ENCODE data around the gene NCF4.

Gene NCF4

GRCh38 chr22:36923131-36923788, 62.5 kb downstream of the NCF4 start:
- peaks cover 5% of the 10 kb centered on the region for H3K4me1 ChIP-seq (ENCODE audit: control insufficient read depth, insufficient read depth, low read length)
- H3K27me3 ChIP-seq (ENCODE audit: control insufficient read depth in 1 of 2, insufficient read depth in 2 of 2, low read length in 2 of 2), result peaks cover 13 to 20% of the 10 kb centered on the region in 2 donors
- H3K9ac ChIP-seq (ENCODE audit: low read length in 2 of 2), result no peak overlapping the region
- no peak overlapping the region for H3K4me3 ChIP-seq (ENCODE audit: low read length in 2 of 2)
- H3K9me3 ChIP-seq (ENCODE audit: control insufficient read depth in 2 of 2, low read length in 2 of 2), result peaks cover 0 to 4% of the 10 kb centered on the region in 2 donors
- H3K36me3 ChIP-seq (ENCODE audit: control insufficient read depth in 2 of 2, insufficient read depth in 2 of 2, low read length in 2 of 2), result no peaks in the 10 kb centered on the region
- no peak overlapping the region for H3K27ac ChIP-seq (ENCODE audit: low read length)

GRCh38 chr22:36924151-36924698, 63.4 kb downstream of the NCF4 start:
- H3K27me3 ChIP-seq (ENCODE audit: control insufficient read depth in 1 of 2, insufficient read depth in 2 of 2, low read length in 2 of 2), result peaks cover 13 to 20% of the 10 kb centered on the region in 2 donors
- H3K36me3 ChIP-seq (ENCODE audit: control insufficient read depth in 2 of 2, insufficient read depth in 2 of 2, low read length in 2 of 2), result no peaks in the 10 kb centered on the region
- no peaks in the 10 kb centered on the region for H3K9me3 ChIP-seq (ENCODE audit: control insufficient read depth in 2 of 2, low read length in 2 of 2)
- H3K9ac ChIP-seq (ENCODE audit: low read length in 2 of 2), result no peak overlapping the region
- no peak overlapping the region for H3K27ac ChIP-seq (ENCODE audit: low read length)
- H3K4me1 ChIP-seq (ENCODE audit: control insufficient read depth, insufficient read depth, low read length), result peaks cover 5% of the 10 kb centered on the region
- H3K4me3 ChIP-seq (ENCODE audit: low read length in 2 of 2), result no peak overlapping the region

GRCh38 chr22:36925388-36926290, 64.8 kb downstream of the NCF4 start:
- Histone ChIP-seq H3K4me3 (ENCODE audit: low read length in 2 of 2) (no peak overlapping the region), H3K27ac (ENCODE audit: low read length) (no peak overlapping the region), H3K9me3 (ENCODE audit: control insufficient read depth in 2 of 2, low read length in 2 of 2) (no peaks in the 10 kb centered on the region), H3K4me1 (ENCODE audit: control insufficient read depth, insufficient read depth, low read length) (peaks cover 5% of the 10 kb centered on the region), H3K9ac (ENCODE audit: low read length in 2 of 2) (no peak overlapping the region), H3K36me3 (ENCODE audit: control insufficient read depth in 2 of 2, insufficient read depth in 2 of 2, low read length in 2 of 2) (no peaks in the 10 kb centered on the region), H3K27me3 (ENCODE audit: control insufficient read depth in 1 of 2, insufficient read depth in 2 of 2, low read length in 2 of 2) (peaks cover 13 to 20% of the 10 kb centered on the region in 2 donors)

GRCh38 chr22:36926309-36926708, 65.5 kb downstream of the NCF4 start:
- Histone ChIP-seq H3K36me3 (ENCODE audit: control insufficient read depth in 2 of 2, insufficient read depth in 2 of 2, low read length in 2 of 2) (no peaks in the 10 kb centered on the region), H3K4me3 (ENCODE audit: low read length in 2 of 2) (no peak overlapping the region), H3K27ac (ENCODE audit: low read length) (no peak overlapping the region), H3K9me3 (ENCODE audit: control insufficient read depth in 2 of 2, low read length in 2 of 2) (no peaks in the 10 kb centered on the region), H3K4me1 (ENCODE audit: control insufficient read depth, insufficient read depth, low read length) (peaks cover 5% of the 10 kb centered on the region), H3K27me3 (ENCODE audit: control insufficient read depth in 1 of 2, insufficient read depth in 2 of 2, low read length in 2 of 2) (peaks cover 13 to 20% of the 10 kb centered on the region in 2 donors), H3K9ac (ENCODE audit: low read length in 2 of 2) (no peak overlapping the region)

GRCh38 chr22:36926721-36927435, 66.1 kb downstream of the NCF4 start:
- Histone ChIP-seq H3K27me3 (ENCODE audit: control insufficient read depth in 1 of 2, insufficient read depth in 2 of 2, low read length in 2 of 2) (peaks cover 13 to 19% of the 10 kb centered on the region in 2 donors), H3K4me1 (ENCODE audit: control insufficient read depth, insufficient read depth, low read length) (peaks cover 1% of the 10 kb centered on the region), H3K4me3 (ENCODE audit: low read length in 2 of 2) (no peak overlapping the region)

More at GRCh38 chr22:36926721-36927435, 66.1 kb downstream of the NCF4 start:
- Histone ChIP-seq H3K27ac (ENCODE audit: low read length) (no peak overlapping the region), H3K9me3 (ENCODE audit: control insufficient read depth in 2 of 2, low read length in 2 of 2) (no peaks in the 10 kb centered on the region), H3K9ac (ENCODE audit: low read length in 2 of 2) (no peak overlapping the region), H3K36me3 (ENCODE audit: control insufficient read depth in 2 of 2, insufficient read depth in 2 of 2, low read length in 2 of 2) (no peaks in the 10 kb centered on the region)
